ENCODE data around the gene MAFF.

Gene MAFF

DNA sequence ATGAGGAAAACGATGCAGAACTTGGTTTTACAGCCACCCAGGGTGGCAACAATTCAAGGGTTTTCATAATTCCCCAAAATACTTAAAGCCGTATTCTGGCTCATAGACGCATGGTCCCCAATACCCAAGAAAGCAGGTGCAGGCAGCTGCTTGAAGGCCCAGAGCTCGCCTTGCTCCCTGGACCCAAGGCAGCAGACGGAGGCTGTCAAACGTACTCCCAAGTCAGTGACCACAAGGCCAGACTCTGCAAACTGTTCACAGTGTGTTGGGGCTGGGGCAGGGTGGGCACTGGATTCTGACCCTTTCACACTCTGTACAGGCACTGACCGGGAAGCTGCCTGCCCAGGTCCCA is 49.5 kb downstream of the MAFF start:
- H3K9me3 Mint-ChIP-seq: peaks cover 18% of the 10 kb centered on the region
- H3K36me3 Mint-ChIP-seq (ENCODE audit: low read depth): peaks cover 42% of the 10 kb centered on the region
- no peak overlapping the region for H3K4me3 Mint-ChIP-seq
- no peak for TF ChIP-seq CTCF (IDR thresholded peaks at IDR 0.05)
- H3K27ac Mint-ChIP-seq: no peak overlapping the region
- H3K27me3 Mint-ChIP-seq (ENCODE audit: low read depth, poor library complexity): peaks cover 7% of the 10 kb centered on the region
- no peaks in the 10 kb centered on the region for H3K4me1 Mint-ChIP-seq
- no peak for DNase-seq

DNA sequence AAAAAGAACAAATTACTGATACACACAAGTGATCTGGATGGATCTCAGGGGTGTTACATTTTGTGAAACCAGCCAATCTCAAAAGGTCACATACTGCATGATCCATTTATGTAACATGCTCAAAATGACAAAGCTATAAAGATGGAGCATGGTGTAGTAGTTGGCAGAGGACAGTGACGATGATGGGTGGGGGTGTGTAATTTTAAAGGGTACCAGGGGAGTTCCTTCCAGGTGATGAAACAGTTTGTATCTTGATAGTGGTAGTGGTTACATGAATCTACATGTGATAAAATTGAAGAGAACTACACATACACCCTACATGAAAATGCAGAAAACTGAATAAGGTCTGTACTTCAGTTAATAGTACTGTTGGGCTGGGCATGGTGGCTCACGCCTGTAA is 53.9 kb downstream of the MAFF start:
- no peak overlapping the region for H3K27ac Mint-ChIP-seq
- no peak for TF ChIP-seq CTCF (IDR thresholded peaks at IDR 0.05)
- peaks cover 12% of the 10 kb centered on the region for H3K36me3 Mint-ChIP-seq (ENCODE audit: low read depth)
- H3K4me3 Mint-ChIP-seq: no peak overlapping the region
- H3K27me3 Mint-ChIP-seq (ENCODE audit: low read depth, poor library complexity): peaks cover 6% of the 10 kb centered on the region
- peaks cover 1% of the 10 kb centered on the region for H3K9me3 Mint-ChIP-seq
- H3K4me1 Mint-ChIP-seq: peaks cover 30% of the 10 kb centered on the region
- DNase-seq: no peak

DNA sequence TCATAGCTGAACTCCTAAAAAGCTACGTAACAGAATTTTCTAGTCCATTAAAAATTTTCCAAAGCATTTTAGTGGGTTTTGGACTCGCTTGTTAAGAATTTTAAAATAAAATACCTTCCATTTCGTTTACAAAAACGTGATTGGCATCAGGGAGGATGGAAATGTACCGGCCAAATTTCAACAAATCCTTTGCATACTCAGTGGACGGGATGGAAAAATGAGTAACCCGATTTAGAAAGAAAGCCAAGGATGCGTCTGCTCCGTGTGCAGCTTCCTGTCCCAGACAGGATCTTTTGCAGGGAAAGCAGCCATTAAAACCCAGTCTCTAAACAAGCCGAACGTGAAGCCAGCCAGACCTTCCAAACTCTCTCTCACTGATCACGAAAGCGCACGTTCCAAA is 55.4 kb downstream of the MAFF start:
- Mint-ChIP-seq H3K9me3 (no peaks in the 10 kb centered on the region), H3K4me3 (no peak overlapping the region), H3K27me3 (ENCODE audit: low read depth, poor library complexity) (peaks cover 6% of the 10 kb centered on the region), H3K36me3 (ENCODE audit: low read depth) (peaks cover 15% of the 10 kb centered on the region), H3K27ac (no peak overlapping the region), H3K4me1 (peaks cover 45% of the 10 kb centered on the region)
- TF ChIP-seq CTCF (IDR thresholded peaks at IDR 0.05): no peak
- no peak for DNase-seq

DNA sequence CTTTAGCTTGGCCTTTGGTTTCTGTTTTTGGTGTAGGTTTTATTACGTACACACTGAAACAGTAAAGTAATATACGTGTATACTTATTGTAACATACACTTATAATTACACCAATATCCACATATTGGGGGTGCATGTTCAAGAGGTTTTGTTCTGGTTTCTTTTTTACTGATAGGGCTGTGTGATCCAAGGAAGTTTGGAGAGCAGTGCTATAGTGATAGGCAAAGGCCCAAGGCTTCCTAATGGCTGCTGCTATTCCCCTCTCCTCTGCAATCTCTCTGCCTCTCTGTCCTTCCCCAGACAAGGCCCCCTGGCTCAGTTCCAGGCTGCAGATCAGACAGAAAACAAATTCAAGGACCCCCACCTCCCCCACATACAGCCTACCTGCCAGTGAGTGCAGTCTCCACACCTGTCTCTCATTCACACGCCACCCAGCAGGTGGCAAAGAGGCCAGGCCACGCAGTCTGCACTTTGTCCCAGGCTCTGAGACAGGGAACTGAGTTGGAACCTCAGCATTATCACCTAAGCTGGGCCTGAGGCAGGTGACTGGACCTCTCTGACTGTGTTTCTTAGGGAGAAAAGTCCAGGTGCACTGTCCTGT is 56.0 kb downstream of the MAFF start:
- DNase-seq: no peak

GRCh38 chr22:38258895-38259294 is 57.1 kb downstream of the MAFF start:
- peaks cover 54% of the 10 kb centered on the region for H3K4me1 Mint-ChIP-seq
- H3K27me3 Mint-ChIP-seq (ENCODE audit: low read depth, poor library complexity): peaks cover 9% of the 10 kb centered on the region
- peaks cover 29% of the 10 kb centered on the region for H3K36me3 Mint-ChIP-seq (ENCODE audit: low read depth)

More for the DNA sequence above, 56.0 kb downstream of the MAFF start:
- Mint-ChIP-seq H3K36me3 (ENCODE audit: low read depth) (peaks cover 19% of the 10 kb centered on the region), H3K9me3 (no peaks in the 10 kb centered on the region), H3K4me3 (no peak overlapping the region), H3K27me3 (ENCODE audit: low read depth, poor library complexity) (peaks cover 6% of the 10 kb centered on the region), H3K4me1 (peaks cover 48% of the 10 kb centered on the region), H3K27ac (no peak overlapping the region)
- no peak for TF ChIP-seq CTCF (IDR thresholded peaks at IDR 0.05)

More at GRCh38 chr22:38258895-38259294, 57.1 kb downstream of the MAFF start:
- H3K27ac Mint-ChIP-seq: peak overlapping the region; percentile 98
- DNase-seq: no peak
- TF ChIP-seq CTCF (IDR thresholded peaks at IDR 0.05): no peak
- no peaks in the 10 kb centered on the region for H3K9me3 Mint-ChIP-seq
- H3K4me3 Mint-ChIP-seq: peak overlapping the region; percentile 39

All from nephron progenitor cell (in vitro differentiated cells).